ENCODE data around the gene OLA1.

Gene OLA1

GRCh38 chr2:174233771-174234275 is 14.5 kb downstream of the OLA1 start:
- in situ Hi-C loops (cut with HindIII; ENCODE audit: low sequenced_read_pairs): no loop called here
- H3K4me3 ChIP-seq (ENCODE audit: low read depth, low read length): no peak overlapping the region
- TF ChIP-seq CTCF (IDR thresholded peaks at IDR 0.05; ENCODE audit: low read depth, low read length, missing control alignments): no peak
- no peak for DNase-seq (ENCODE audit: low read depth)

- H3K4me3 ChIP-seq (ENCODE audit: low read depth, low read length): no peak overlapping the region
- in situ Hi-C loops (cut with HindIII; ENCODE audit: low sequenced_read_pairs): no loop called here
- no peak for DNase-seq (ENCODE audit: low read depth)
- no peak for TF ChIP-seq CTCF (IDR thresholded peaks at IDR 0.05; ENCODE audit: low read depth, low read length, missing control alignments)
These were observed 20.6 kb downstream of the OLA1 start for GRCh38 chr2:174227748-174228147.

GRCh38 chr2:174224665-174225288 is 23.6 kb downstream of the OLA1 start:
- in situ Hi-C loops (cut with HindIII; ENCODE audit: low sequenced_read_pairs): no loop called here
- no peak overlapping the region for H3K4me3 ChIP-seq (ENCODE audit: low read depth, low read length)
- no peak for TF ChIP-seq CTCF (IDR thresholded peaks at IDR 0.05; ENCODE audit: low read depth, low read length, missing control alignments)
- DNase-seq (ENCODE audit: low read depth): no peak

- in situ Hi-C loops (cut with HindIII; ENCODE audit: low sequenced_read_pairs): no loop called here
These were observed 24.2 kb downstream of the OLA1 start for GRCh38 chr2:174224125-174224524.

GRCh38 chr2:174223388-174223787 is 24.9 kb downstream of the OLA1 start:
- TF ChIP-seq CTCF (IDR thresholded peaks at IDR 0.05; ENCODE audit: low read depth, low read length, missing control alignments): no peak
- DNase-seq (ENCODE audit: low read depth): no peak
- H3K4me3 ChIP-seq (ENCODE audit: low read depth, low read length): no peak overlapping the region
- in situ Hi-C loops (cut with HindIII; ENCODE audit: low sequenced_read_pairs): no loop called here

More at GRCh38 chr2:174224125-174224524, 24.2 kb downstream of the OLA1 start:
- no peak for DNase-seq (ENCODE audit: low read depth)
- no peak overlapping the region for H3K4me3 ChIP-seq (ENCODE audit: low read depth, low read length)
- no peak for TF ChIP-seq CTCF (IDR thresholded peaks at IDR 0.05; ENCODE audit: low read depth, low read length, missing control alignments)

GRCh38 chr2:174222154-174222553 is 26.2 kb downstream of the OLA1 start:
- no peak for TF ChIP-seq CTCF (IDR thresholded peaks at IDR 0.05; ENCODE audit: low read depth, low read length, missing control alignments)

More at GRCh38 chr2:174222154-174222553, 26.2 kb downstream of the OLA1 start:
- no peak for DNase-seq (ENCODE audit: low read depth)
- in situ Hi-C loops (cut with HindIII; ENCODE audit: low sequenced_read_pairs): no loop called here
- H3K4me3 ChIP-seq (ENCODE audit: low read depth, low read length): no peak overlapping the region
